ENCODE results near the gene CCDC187.
A peak's percentile ranks its signal among the peaks of the same experiment; 100 is the strongest.

CCDC187 gene

DNA sequence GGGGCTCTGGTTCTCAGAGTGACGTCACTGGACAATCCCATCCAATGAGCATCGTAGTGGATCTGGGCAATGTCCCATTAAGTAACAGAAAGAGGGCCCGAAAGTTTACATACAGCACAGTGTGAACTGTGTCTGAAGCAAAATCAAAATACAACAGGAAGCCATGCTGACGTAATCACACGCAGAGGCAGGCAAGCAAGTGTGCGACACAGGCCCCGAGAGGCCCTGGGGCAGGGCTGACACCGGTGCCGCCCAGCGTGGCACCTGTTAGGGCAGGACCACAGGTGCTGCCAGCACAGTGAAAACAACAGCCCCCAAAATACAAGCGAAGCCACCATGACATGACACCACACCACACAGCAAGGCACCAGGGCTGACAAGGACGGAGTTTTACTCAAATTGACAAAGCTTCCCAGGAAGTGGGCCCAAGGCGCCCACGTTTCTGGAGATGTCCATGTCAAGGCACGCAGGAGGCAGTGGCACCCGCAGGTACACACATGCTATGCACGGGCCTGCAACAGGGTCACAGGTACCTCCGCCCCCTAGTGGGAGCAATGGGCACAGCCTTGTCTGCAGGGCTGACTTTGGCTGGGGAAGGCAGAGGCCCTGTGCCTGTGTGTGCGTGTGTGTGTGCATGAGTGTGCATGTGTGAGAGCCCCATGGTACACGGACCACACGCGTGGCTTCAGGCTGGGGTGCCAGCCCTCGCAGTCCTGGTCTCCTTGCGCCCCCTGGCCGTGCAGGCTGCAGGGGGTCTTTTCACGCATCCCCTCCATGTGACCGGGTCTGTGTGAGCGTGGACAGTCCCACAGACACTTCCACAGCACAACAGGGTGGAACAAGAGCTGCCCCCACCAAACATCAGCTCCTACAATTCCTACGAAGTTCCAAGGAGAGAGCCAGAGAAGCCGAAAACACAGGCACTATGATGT is 77.9 kb downstream of the CCDC187 start:
- peak; percentile 81 for DNase-seq (ENCODE audit: low read depth)
- TF ChIP-seq, protein P1, sequence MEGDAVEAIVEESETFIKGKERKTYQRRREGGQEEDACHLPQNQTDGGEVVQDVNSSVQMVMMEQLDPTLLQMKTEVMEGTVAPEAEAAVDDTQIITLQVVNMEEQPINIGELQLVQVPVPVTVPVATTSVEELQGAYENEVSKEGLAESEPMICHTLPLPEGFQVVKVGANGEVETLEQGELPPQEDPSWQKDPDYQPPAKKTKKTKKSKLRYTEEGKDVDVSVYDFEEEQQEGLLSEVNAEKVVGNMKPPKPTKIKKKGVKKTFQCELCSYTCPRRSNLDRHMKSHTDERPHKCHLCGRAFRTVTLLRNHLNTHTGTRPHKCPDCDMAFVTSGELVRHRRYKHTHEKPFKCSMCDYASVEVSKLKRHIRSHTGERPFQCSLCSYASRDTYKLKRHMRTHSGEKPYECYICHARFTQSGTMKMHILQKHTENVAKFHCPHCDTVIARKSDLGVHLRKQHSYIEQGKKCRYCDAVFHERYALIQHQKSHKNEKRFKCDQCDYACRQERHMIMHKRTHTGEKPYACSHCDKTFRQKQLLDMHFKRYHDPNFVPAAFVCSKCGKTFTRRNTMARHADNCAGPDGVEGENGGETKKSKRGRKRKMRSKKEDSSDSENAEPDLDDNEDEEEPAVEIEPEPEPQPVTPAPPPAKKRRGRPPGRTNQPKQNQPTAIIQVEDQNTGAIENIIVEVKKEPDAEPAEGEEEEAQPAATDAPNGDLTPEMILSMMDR (IDR thresholded peaks at IDR 0.05; ENCODE audit: insufficient read depth, low read depth, low read length, missing control alignments), result peak; percentile 96
- H3K4me3 ChIP-seq (ENCODE audit: low read length), result no peak overlapping the region

DNA sequence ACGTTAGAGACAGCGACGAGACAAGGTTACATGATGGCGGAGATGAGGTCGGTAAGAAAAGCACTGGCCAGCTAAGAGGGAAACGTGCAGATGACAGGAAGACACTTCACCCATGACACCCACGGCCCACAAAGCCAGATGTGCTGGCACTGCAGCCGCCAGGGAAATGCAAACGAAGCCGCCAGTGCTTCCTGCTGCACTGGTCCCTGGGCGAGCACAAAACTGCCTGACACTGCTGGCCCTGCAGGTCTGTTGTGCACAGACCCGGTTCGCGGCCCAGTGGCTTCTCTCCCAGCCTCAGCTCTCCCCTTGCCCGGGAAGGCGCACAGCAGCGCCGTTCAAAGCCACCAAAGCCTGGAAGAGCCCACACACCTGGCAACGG is 78.5 kb downstream of the CCDC187 start:
- no peak for DNase-seq (ENCODE audit: low read depth)
- H3K4me3 ChIP-seq (ENCODE audit: low read length), result no peak overlapping the region

DNA sequence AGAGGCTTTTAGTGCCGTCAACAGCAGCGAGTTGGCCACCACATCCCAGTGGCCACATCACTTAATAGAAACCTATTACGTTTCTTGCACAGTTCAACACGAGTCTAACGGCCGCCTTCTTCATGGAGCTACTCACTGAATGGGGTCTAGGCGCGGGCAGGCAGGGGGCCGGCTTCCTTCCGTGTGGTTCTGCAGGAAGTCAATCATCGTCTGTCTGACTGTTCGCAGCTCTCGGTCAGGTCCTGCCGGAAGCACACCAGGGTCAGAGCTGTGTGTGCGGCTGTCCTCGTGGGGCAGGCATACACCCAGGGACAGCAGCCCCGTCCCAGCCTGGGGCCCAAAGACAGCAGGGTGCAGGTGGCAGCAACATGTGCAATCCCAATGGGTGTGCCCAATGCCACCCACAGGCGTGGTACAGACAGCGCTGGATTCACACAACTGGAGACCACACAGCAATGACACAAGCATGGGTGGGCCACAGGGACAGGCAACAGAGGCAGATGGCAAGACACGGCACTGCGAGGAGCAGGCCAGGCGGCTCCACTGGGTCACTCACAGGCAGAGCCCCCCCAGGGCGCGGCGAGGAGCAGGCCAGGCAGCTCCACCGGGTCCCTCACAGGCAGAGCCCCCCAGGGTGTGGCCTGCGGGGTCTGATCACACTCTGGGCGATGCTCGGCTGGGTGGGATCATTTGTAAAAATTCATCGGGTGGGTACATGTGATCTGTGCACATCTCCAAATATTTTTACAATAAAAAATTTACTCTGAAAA is 79.8 kb downstream of the CCDC187 start:
- no peak overlapping the region for H3K4me3 ChIP-seq (ENCODE audit: low read length)
- TF ChIP-seq, protein P1 (IDR thresholded peaks at IDR 0.05; ENCODE audit: insufficient read depth, low read depth, low read length, missing control alignments), result no peak
- DNase-seq (ENCODE audit: low read depth), result no peak

More for the DNA sequence above, 78.5 kb downstream of the CCDC187 start:
- TF ChIP-seq, protein P1 (IDR thresholded peaks at IDR 0.05; ENCODE audit: insufficient read depth, low read depth, low read length, missing control alignments), result no peak

DNA sequence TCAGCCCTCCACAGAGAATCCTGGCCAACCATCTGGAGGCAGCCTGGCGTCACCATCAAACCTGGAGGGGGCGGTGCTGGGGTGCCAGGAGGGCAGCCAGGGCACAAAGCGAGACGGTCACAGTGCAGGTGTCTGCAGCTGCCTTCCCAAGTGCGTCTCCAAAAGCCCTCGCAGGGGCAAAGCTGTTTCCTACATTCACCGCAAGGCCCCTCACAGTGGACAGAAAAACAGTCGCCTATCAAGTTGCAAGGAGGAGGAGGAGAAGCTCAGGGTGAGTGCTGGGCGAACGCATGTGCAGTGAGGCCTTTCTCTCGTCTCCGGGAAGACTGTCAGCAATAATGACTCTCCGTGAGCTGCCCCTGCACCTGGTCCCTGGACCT is 81.0 kb downstream of the CCDC187 start:
- TF ChIP-seq, protein P1 (IDR thresholded peaks at IDR 0.05; ENCODE audit: insufficient read depth, low read depth, low read length, missing control alignments), result no peak
- no peak overlapping the region for H3K4me3 ChIP-seq (ENCODE audit: low read length)
- no peak for DNase-seq (ENCODE audit: low read depth)

DNA sequence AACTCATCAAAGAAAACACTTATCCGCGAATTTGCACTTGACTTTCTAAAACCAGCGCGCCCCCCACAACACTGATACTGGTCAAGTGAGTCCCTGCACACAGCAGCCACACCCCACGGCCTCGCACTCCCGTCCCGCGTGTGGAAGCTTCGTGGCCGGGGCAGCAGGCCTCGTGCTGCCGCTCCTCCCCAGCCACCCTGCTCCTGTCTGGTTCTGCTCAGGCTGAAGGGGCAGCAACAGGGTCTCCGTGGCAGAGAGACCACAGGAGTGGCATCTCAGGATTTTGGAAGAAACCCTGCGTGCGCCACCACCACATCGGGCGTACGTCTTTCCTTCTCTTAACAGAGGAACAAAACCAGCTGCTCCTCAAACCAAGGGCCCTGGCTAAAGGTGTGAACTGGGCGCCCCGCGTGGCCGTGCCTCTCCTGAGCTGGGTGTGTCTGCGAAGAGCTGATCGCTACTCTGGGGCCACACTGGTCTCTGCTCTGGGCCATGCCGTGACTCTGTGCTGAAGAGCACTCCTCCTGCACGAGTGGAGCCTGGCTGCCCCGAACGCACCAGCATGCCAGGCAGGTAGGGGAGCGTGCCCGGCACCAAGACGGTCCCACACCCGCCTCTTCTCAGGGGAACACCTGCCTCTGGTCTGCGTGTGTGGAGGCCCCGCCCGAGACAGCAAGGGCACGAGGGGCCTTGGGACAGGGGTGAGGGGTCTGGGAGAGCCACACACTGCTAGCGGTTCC is 81.6 kb downstream of the CCDC187 start:
- TF ChIP-seq, protein P1 (IDR thresholded peaks at IDR 0.05; ENCODE audit: insufficient read depth, low read depth, low read length, missing control alignments), result no peak
- no peak overlapping the region for H3K4me3 ChIP-seq (ENCODE audit: low read length)
- no peak for DNase-seq (ENCODE audit: low read depth)

DNA sequence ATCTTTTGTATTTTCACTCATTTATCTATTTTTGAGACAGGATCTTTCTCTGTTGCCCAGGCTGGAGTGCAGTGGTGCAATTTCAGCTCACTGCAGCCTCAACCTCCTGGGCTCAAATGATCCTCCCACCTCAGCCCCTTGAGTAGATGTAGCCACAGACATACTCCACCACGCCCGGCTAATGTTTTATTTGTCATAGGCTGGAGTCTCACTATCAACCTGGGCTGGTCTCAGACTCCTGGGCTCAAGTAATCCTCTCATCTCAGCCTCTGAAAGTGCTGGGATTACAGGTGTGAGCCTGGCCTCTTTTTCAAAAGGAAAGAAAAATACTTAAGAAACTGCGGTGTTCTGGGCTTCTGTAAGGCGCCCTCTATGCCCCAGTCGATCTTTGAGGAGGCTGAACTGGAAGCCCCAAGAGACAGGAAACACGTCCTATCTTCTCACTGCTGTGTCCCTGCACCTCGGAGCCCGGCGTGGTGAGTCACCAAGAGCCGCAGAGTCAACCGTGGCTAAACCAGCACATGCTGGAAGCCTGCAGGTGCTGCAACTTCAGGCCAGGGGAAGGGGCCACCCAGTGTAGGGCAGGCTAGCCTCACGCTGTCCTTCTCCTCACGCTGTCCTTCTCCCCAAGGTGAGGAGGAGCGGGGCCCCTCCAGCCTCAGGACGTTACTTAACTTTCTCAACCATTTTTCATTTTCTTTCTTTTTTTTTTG is 83.7 kb downstream of the CCDC187 start:
- TF ChIP-seq, protein P1 (IDR thresholded peaks at IDR 0.05; ENCODE audit: insufficient read depth, low read depth, low read length, missing control alignments), result no peak
- DNase-seq (ENCODE audit: low read depth), result peak; percentile 83
- H3K4me3 ChIP-seq (ENCODE audit: low read length), result no peak overlapping the region
